ENCODE results near the gene CCAR1. TPM values are rescaled to one million over a fixed set of nuclear protein-coding genes. Genes with fewer than 3 reads are reported as not detected.
"Not testable (repeated sequence)": the region's sequence is repeated elsewhere in the genome, so short reads cannot be mapped to it uniquely, and the experiment has no call there.

The CCAR1 gene
- total RNA-seq, 4 donors from 2014 or later, result 17.8 to 71.3 (median 37.7) TPM

GRCh38 chr10:68700197-68700596 lies 20.8 kb upstream of the CCAR1 start:
- no peak for DNase-seq
- Histone ChIP-seq H3K4me1 (peaks cover 7% of the 10 kb centered on the region in 2 donors), H3K36me3 (no peaks in the 10 kb centered on the region), H3K27ac (no peak overlapping the region), H3K27me3 (no peaks in the 10 kb centered on the region), H3K9me3 (no peaks in the 10 kb centered on the region), H3K4me3 (no peak overlapping the region)
- no peak for ATAC-seq
- in situ Hi-C loops (cut with MboI; ENCODE audit: low sequenced_read_pairs in 4 of 4) (loop anchor here in 1 of 4 donors (25.0 kb wide), 1 partner anchor 163 kb away; the partner anchor contains the start of gene SLC25A16), intact Hi-C loops (cut with DNase I; ENCODE audit: low total_unique reads) (no loop called here)
- TF ChIP-seq CTCF (IDR thresholded peaks at IDR 0.05 in 4 of 5, conservative IDR thresholded peaks at IDR 0.05 in 1 of 5) (no peak), POLR2A (IDR thresholded peaks at IDR 0.05) (no peak)

- Histone ChIP-seq H3K27ac (no peak overlapping the region), H3K36me3 (no peaks in the 10 kb centered on the region), H3K4me1 (no peaks in the 10 kb centered on the region), H3K9me3 (no peaks in the 10 kb centered on the region), H3K4me3 (no peak overlapping the region), H3K27me3 (no peaks in the 10 kb centered on the region)
- intact Hi-C loops (cut with DNase I; ENCODE audit: low total_unique reads) (no loop called here), in situ Hi-C loops (cut with MboI; ENCODE audit: low sequenced_read_pairs in 4 of 4) (loop anchor here in 1 of 4 donors (25.0 kb wide), 1 partner anchor 168 kb away; the partner anchor contains the start of gene SLC25A16)
- TF ChIP-seq CTCF (IDR thresholded peaks at IDR 0.05 in 4 of 5, conservative IDR thresholded peaks at IDR 0.05 in 1 of 5), result no peak
- ATAC-seq, result no peak
- DNase-seq, result no peak
These were observed 15.5 kb upstream of the CCAR1 start for GRCh38 chr10:68705548-68705947.

GRCh38 chr10:68708987-68709386 lies 12.1 kb upstream of the CCAR1 start:
- H3K4me3 ChIP-seq; ATAC-seq; DNase-seq; intact Hi-C loops (cut with DNase I; ENCODE audit: low total_unique reads); H3K36me3 ChIP-seq; H3K9me3 ChIP-seq; H3K4me1 ChIP-seq; H3K27ac ChIP-seq; H3K27me3 ChIP-seq: not testable (repeated sequence)
- in situ Hi-C loops (cut with MboI; ENCODE audit: low sequenced_read_pairs in 4 of 4), result loop anchor here in 1 of 4 donors (25.0 kb wide), 1 partner anchor 172 kb away; the partner anchor contains the start of gene SLC25A16

GRCh38 chr10:68713065-68713464 lies 8.0 kb upstream of the CCAR1 start:
- H3K27me3 ChIP-seq; intact Hi-C loops (cut with DNase I; ENCODE audit: low total_unique reads); ATAC-seq; H3K4me3 ChIP-seq; H3K36me3 ChIP-seq; DNase-seq; H3K9me3 ChIP-seq; H3K4me1 ChIP-seq; H3K27ac ChIP-seq: not testable (repeated sequence)
- in situ Hi-C loops (cut with MboI; ENCODE audit: low sequenced_read_pairs in 4 of 4), result loop anchor here in 1 of 4 donors (25.0 kb wide), 1 partner anchor 176 kb away; the partner anchor contains the start of gene SLC25A16

GRCh38 chr10:68717435-68717834 lies 3.6 kb upstream of the CCAR1 start:
- ATAC-seq, result no peak
- no peak overlapping the region for H3K27ac ChIP-seq
- no peaks in the 10 kb centered on the region for H3K36me3 ChIP-seq
- no peaks in the 10 kb centered on the region for H3K9me3 ChIP-seq
- H3K4me1 ChIP-seq, result peaks cover 5% of the 10 kb centered on the region in 2 donors
- no peaks in the 10 kb centered on the region for H3K27me3 ChIP-seq
- no peak overlapping the region for H3K4me3 ChIP-seq
- intact Hi-C loops (cut with DNase I; ENCODE audit: low total_unique reads), result no loop called here
- DNase-seq, result no peak
- in situ Hi-C loops (cut with MboI; ENCODE audit: low sequenced_read_pairs in 4 of 4), result loop anchor here in 1 of 4 donors (25.0 kb wide), 1 partner anchor 180 kb away; the partner anchor contains the start of gene SLC25A16
- TF ChIP-seq POLR2A (IDR thresholded peaks at IDR 0.05) (no peak), CTCF (IDR thresholded peaks at IDR 0.05 in 4 of 5, conservative IDR thresholded peaks at IDR 0.05 in 1 of 5) (no peak)

Data from gastrocnemius medialis (tissue), 4 donors.